GM20000 (cell line): ENCODE results near the gene HES7.
A peak's percentile ranks its signal among the peaks of the same experiment; 100 is the strongest.

Experiments
- DNase-seq: peaks from one replicate; pipeline ENCODE4 v3.0.0; 2012; ENCODE audit warnings: low spot score
- CTCF ChIP-seq: IDR thresholded peaks from 2 replicates; pipeline ENCODE4 v1.5.1; 2012; ENCODE audit warnings: mild to moderate bottlenecking, control low read depth; ENCODE audit errors: extremely low read depth, missing control alignments

Gene HES7

DNA sequence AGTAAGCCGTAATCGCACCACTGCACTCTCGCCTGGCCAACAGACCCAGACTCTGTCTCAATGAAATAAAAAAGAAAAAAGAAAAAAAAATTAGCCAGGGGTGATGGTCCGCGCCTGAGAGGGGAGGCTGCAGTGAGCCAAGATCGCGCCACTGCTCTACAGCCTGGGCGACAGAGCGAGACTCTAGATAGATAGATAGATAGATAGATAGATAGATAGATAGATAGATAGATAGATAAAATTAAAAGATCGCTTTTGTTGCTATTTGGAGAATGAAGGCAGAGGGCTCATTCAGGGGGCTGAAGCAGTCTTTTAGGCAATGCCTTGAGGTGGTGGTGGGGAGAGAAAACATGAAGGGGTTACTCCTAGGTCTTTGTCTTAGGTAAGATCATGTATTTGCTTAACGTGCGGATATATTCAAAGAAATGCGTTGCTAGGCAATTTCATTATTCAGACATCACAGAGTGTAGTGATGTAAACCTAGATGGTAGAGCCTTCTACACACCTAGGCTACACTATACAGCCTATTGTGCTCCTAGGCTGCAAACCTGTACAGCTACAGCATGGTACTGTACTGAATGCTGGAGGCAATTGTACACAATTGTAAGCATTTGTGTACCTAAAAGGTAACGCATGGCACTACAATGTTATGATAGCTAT lies 4.3 kb upstream of the HES7 start:
- TF ChIP-seq CTCF, result no peak
- DNase-seq, result no peak

DNA sequence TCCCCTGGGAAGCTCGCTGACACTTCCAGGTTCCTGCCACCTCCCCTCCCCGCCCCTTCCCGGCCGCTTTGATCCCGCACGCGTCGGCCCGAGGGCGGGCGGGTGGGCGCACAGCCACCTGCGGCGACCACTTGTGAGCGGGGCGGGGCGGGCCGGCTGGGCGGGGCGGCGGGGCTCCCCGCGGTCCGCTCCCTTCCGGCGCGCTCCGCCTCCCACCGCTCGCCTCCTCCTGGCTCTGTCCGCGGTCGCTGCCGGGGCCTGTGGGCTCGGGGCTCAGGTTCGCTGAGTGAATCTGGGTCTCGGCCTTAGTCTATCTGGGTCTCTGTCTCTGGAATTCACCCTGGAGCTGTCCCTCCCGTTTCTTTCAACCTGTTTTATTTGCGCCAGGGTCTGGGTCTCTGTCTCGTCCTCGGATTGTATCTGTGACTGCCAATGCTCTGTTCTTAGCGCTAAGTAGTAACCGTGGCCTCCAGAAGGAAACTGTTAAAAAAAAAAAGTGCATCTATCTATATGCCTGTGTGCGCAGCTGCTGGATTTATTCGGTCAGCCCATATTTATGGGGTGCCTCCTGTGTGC lies 2.7 kb upstream of the HES7 start:
- DNase-seq, result peak; percentile 80
- no peak for TF ChIP-seq CTCF

- no peak for TF ChIP-seq CTCF
- DNase-seq, result no peak
Measured at GRCh38 chr17:8125947-8126490, 2.1 kb upstream of the HES7 start.

- DNase-seq, result peak; percentile 86
- TF ChIP-seq CTCF, result no peak
Measured at GRCh38 chr17:8125154-8125946, 1.4 kb upstream of the HES7 start.

- no peak for TF ChIP-seq CTCF
- DNase-seq, result no peak
Measured at GRCh38 chr17:8124350-8125153, 646 bp upstream of the HES7 start.

GRCh38 chr17:8122924-8123694 lies 797 bp downstream of the HES7 start:
- DNase-seq, result peak; percentile 63

More at GRCh38 chr17:8122924-8123694, 797 bp downstream of the HES7 start:
- TF ChIP-seq CTCF, result no peak
